ENCODE measurements around the gene ZNF8. TPM values are rescaled to one million over a fixed set of nuclear protein-coding genes. Genes with fewer than 3 reads are reported as not detected.

Gene ZNF8
- total and polyA plus RNA-seq, 10 of the 15 experiments (the other 5 are each of a cell fraction or from before 2014, with no cell fraction given): 0.46 to 5.4 (median 2.6) TPM

DNA sequence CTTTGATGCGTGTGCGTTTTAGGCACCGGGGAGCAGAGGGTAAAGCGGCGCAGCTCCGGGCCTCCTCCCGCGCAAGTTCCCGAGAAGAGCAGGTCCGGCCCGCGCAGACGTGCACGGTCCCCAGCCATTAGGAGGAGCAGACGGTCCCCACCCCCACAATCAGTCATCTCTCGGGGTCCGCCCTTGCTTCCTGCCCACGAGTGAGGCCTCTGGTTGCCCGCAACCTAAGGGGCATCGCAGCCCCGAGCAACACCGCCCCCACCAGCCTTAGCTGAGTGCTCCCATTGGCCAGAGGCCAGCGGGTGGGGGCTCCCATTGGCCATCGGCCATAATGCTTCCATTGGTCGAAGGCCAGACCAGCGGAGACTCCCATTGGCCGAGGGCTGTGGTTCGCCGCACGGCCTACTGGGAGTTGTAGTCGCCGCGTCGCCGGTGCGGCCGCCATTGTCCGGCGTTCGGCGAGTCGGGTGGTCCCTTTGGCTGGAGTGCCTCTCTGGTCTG, at the start of gene ZNF8 (continued):
- TF ChIP-seq YY1 (IDR thresholded peaks at IDR 0.05; ENCODE audit: low read depth, low read length) (peak; percentile 98), CREM (IDR thresholded peaks at IDR 0.05; ENCODE audit: low read depth) (peak; percentile 47; the same call in 1 of the 2 replicates), NR2F1 (conservative IDR thresholded peaks at IDR 0.05) (0 out of 2 replicates have a peak, but pooled peaks have one; percentile 27), RCOR1 (conservative IDR thresholded peaks at IDR 0.05; ENCODE audit: low read depth, low read length) (peak; percentile 64; the same call in 1 of the 2 replicates), SIN3A (IDR thresholded peaks at IDR 0.05; ENCODE audit: low read depth, low read length) (no peak; the same call in 1 of the 2 replicates), MEF2B (IDR thresholded peaks at IDR 0.05; ENCODE audit: partially characterized antibody, poor library complexity, severe bottlenecking) (no peak), NFYB (IDR thresholded peaks at IDR 0.05; ENCODE audit: insufficient read depth, low read depth, low read length) (peak; percentile 98), ZSCAN29 (IDR thresholded peaks at IDR 0.05) (no peak), ZNF24 (IDR thresholded peaks at IDR 0.05) (no peak), EED (IDR thresholded peaks at IDR 0.05; ENCODE audit: low read depth) (no peak), POLR2AphosphoS2 (IDR thresholded peaks at IDR 0.05; ENCODE audit: low read depth, low read length) (peak; percentile 93), MYC (IDR thresholded peaks at IDR 0.05; ENCODE audit: insufficient read depth, insufficient read length, insufficient replicate concordance, low read length, severe bottlenecking) (no peak), ZNF207 (IDR thresholded peaks at IDR 0.05; ENCODE audit: borderline replicate concordance) (peak; percentile 33; the same call in 1 of the 2 replicates), NBN (IDR thresholded peaks at IDR 0.05) (peak; percentile 80; the same call in 1 of the 2 replicates), CHD1 (IDR thresholded peaks at IDR 0.05; ENCODE audit: low read depth, low read length) (no peak), NRF1 (conservative IDR thresholded peaks at IDR 0.05; ENCODE audit: low read depth, low read length) (peak; percentile 45)
- TF ChIP-seq, protein P1, sequence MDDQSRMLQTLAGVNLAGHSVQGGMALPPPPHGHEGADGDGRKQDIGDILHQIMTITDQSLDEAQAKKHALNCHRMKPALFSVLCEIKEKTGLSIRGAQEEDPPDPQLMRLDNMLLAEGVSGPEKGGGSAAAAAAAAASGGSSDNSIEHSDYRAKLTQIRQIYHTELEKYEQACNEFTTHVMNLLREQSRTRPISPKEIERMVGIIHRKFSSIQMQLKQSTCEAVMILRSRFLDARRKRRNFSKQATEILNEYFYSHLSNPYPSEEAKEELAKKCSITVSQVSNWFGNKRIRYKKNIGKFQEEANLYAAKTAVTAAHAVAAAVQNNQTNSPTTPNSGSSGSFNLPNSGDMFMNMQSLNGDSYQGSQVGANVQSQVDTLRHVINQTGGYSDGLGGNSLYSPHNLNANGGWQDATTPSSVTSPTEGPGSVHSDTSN (IDR thresholded peaks at IDR 0.05; ENCODE audit: insufficient replicate concordance, low read depth, low read length): no peak
- TF ChIP-seq, protein P2, sequence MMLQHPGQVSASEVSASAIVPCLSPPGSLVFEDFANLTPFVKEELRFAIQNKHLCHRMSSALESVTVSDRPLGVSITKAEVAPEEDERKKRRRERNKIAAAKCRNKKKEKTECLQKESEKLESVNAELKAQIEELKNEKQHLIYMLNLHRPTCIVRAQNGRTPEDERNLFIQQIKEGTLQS (IDR thresholded peaks at IDR 0.05; ENCODE audit: borderline replicate concordance, extremely low read depth, low read depth, low read length): no peak
- TF ChIP-seq, protein P3, sequence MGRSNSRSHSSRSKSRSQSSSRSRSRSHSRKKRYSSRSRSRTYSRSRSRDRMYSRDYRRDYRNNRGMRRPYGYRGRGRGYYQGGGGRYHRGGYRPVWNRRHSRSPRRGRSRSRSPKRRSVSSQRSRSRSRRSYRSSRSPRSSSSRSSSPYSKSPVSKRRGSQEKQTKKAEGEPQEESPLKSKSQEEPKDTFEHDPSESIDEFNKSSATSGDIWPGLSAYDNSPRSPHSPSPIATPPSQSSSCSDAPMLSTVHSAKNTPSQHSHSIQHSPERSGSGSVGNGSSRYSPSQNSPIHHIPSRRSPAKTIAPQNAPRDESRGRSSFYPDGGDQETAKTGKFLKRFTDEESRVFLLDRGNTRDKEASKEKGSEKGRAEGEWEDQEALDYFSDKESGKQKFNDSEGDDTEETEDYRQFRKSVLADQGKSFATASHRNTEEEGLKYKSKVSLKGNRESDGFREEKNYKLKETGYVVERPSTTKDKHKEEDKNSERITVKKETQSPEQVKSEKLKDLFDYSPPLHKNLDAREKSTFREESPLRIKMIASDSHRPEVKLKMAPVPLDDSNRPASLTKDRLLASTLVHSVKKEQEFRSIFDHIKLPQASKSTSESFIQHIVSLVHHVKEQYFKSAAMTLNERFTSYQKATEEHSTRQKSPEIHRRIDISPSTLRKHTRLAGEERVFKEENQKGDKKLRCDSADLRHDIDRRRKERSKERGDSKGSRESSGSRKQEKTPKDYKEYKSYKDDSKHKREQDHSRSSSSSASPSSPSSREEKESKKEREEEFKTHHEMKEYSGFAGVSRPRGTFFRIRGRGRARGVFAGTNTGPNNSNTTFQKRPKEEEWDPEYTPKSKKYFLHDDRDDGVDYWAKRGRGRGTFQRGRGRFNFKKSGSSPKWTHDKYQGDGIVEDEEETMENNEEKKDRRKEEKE (IDR thresholded peaks at IDR 0.05): no peak
- TF ChIP-seq, protein P4, sequence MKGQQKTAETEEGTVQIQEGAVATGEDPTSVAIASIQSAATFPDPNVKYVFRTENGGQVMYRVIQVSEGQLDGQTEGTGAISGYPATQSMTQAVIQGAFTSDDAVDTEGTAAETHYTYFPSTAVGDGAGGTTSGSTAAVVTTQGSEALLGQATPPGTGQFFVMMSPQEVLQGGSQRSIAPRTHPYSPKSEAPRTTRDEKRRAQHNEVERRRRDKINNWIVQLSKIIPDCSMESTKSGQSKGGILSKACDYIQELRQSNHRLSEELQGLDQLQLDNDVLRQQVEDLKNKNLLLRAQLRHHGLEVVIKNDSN (IDR thresholded peaks at IDR 0.05; ENCODE audit: borderline replicate concordance, extremely low read length, insufficient read depth, low read depth, low read length): no peak
- TF ChIP-seq, protein P5, sequence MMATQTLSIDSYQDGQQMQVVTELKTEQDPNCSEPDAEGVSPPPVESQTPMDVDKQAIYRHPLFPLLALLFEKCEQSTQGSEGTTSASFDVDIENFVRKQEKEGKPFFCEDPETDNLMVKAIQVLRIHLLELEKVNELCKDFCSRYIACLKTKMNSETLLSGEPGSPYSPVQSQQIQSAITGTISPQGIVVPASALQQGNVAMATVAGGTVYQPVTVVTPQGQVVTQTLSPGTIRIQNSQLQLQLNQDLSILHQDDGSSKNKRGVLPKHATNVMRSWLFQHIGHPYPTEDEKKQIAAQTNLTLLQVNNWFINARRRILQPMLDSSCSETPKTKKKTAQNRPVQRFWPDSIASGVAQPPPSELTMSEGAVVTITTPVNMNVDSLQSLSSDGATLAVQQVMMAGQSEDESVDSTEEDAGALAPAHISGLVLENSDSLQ (IDR thresholded peaks at IDR 0.05): peak; percentile 88
- TF ChIP-seq, protein P6, sequence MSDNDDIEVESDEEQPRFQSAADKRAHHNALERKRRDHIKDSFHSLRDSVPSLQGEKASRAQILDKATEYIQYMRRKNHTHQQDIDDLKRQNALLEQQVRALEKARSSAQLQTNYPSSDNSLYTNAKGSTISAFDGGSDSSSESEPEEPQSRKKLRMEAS (IDR thresholded peaks at IDR 0.05; ENCODE audit: low read depth, low read length): peak; percentile 34; the same call in 1 of the 2 replicates
- TF ChIP-seq, protein P7, sequence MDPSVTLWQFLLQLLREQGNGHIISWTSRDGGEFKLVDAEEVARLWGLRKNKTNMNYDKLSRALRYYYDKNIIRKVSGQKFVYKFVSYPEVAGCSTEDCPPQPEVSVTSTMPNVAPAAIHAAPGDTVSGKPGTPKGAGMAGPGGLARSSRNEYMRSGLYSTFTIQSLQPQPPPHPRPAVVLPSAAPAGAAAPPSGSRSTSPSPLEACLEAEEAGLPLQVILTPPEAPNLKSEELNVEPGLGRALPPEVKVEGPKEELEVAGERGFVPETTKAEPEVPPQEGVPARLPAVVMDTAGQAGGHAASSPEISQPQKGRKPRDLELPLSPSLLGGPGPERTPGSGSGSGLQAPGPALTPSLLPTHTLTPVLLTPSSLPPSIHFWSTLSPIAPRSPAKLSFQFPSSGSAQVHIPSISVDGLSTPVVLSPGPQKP (IDR thresholded peaks at IDR 0.05; ENCODE audit: low read depth, low read length): no peak

All from GM12878 (cell line).